D721Med (cell line): ENCODE measurements around the gene RGS10.

Source experiments
- DNase-seq: peaks from one replicate; pipeline ENCODE4 v3.0.0; 2011; ENCODE audit warnings: low spot score; ENCODE audit not compliant: insufficient read length
- FAIRE-seq: peaks from 2 replicates; lab custom pipeline; 2011; peaks lifted over from hg19 to GRCh38; lab: Jason Lieb, UNC
- TF ChIP-seq, protein P1 (sequence below): IDR thresholded peaks from 2 replicates; pipeline ENCODE4 v1.5.1; 2012; ENCODE audit warnings: mild to moderate bottlenecking, control low read depth; ENCODE audit not compliant: insufficient read depth; ENCODE audit errors: missing control alignments

Gene RGS10

DNA sequence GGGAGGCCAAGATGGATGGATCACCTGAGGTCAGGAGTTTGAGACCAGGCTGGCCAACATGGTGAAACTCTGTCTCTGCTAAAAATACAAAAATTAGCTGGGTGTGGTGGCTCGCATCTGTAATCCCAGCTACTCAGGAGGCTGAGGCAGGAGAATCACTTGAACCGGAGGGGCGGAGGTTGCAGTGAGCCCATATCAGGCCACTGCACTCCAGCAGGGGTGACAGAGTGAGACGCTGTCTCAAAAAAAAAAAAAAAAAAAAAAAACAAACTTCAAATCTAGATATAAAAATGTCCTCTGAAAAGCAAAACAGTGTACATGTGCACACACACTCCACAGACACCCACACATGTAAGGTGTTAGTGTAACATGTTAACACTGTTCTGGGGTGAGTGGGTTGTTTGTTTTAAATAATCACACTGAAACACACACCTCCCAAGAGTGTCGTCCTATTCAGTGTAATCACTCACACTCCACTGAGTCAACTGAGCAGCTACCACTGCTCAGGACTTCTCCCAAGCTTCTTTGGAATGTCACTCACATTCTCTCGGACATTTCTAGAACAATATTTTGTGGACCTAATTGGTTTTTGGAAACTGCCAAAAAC, 12.8 kb upstream of the RGS10 start:
- FAIRE-seq (no peak), DNase-seq (no peak)
- TF ChIP-seq, protein P1, sequence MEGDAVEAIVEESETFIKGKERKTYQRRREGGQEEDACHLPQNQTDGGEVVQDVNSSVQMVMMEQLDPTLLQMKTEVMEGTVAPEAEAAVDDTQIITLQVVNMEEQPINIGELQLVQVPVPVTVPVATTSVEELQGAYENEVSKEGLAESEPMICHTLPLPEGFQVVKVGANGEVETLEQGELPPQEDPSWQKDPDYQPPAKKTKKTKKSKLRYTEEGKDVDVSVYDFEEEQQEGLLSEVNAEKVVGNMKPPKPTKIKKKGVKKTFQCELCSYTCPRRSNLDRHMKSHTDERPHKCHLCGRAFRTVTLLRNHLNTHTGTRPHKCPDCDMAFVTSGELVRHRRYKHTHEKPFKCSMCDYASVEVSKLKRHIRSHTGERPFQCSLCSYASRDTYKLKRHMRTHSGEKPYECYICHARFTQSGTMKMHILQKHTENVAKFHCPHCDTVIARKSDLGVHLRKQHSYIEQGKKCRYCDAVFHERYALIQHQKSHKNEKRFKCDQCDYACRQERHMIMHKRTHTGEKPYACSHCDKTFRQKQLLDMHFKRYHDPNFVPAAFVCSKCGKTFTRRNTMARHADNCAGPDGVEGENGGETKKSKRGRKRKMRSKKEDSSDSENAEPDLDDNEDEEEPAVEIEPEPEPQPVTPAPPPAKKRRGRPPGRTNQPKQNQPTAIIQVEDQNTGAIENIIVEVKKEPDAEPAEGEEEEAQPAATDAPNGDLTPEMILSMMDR = no peak

DNA sequence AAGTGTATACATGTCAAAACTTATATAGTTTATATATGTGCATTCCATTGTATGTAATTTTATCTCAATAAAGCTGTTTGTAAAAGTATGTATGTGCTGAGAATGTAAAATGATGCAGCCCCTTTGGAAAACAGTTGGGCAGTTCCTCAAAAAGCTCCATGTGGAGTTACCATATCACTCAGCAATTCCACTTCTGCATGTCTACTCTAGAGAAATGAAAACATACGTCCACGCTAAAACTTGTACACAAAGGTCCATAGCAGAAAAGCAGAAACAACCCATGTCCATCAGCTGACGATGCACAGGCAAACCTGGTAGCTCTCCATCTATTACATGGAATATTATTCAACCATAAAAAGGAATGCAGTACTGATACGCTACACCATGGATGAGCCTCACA, 8.3 kb upstream of the RGS10 start:
- no peak for FAIRE-seq
- no peak for DNase-seq
- TF ChIP-seq, protein P1 = no peak

DNA sequence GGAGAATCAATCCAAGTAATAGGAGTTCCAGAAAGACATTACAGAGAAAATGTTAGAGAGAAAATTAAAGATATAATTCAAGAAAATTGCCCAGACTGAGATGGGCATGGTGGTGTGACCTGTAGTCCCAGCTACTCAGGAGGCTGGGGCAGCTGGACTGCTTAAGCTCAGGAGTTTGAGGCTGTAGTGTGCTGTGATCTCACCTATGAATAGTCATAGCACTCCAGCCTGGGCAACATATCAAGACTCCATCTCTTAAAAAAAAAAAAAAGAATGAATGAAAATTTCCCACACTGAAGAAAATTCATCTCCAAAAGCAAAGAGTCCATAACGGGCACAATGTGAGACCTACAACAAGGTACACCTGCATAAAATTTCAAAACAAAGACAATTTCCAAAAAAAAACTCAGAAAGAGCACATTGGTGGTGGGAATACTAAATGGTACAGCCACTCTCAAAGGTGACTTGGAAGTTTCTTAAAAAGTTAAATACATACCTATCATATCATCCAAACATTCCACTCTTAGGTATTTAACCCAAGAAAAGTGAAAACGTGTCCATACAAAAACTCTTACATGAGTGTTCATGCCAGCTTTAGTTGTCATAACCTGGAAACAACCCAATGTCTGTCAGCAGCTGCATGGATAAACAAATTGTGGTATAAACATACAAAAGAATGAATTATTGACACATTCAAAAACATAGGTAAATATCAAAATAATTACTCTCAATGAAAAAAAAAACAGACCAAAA, 6.9 kb upstream of the RGS10 start:
- TF ChIP-seq, protein P1 = no peak
- no peak for FAIRE-seq
- DNase-seq = no peak

DNA sequence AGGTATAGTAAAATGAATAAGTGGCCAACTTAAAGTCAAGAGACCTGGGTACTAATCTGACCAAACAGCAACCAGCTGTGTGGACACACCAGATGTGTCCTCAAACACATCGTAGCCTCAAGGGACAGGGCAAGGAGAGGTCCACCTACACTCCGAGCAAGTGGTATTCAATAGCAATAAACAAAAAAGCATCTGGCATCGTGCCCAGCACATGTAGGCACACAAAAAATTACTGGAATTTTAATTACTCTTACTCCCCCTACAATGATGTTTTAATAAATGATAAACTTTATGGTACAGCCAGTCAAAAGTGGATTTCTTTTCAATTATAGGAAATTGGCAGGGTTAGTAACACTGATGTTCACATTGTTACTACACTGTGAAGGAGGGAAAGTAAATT, 3.5 kb upstream of the RGS10 start:
- DNase-seq (no peak), FAIRE-seq (no peak)
- TF ChIP-seq, protein P1 = no peak

DNA sequence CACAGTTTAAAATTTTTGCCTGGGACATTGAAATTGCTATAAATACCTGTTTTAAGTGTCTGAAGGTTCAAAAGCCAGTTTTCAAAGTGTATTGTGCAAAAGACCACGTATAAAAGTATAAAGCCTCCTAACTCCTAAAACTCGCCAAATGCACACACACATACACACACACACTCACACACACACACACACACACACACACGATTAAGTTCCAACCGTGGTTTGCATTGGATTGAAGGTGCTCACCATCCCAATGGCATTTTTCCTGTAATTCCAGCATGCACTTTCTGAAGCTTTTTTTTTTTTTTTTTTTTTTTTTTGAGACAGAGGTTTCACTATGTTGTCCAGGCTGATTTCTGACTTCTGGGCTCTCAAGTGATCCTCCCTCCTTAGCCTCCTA, 2.8 kb upstream of the RGS10 start:
- FAIRE-seq (no peak), DNase-seq (no peak)
- TF ChIP-seq, protein P1 = no peak

DNA sequence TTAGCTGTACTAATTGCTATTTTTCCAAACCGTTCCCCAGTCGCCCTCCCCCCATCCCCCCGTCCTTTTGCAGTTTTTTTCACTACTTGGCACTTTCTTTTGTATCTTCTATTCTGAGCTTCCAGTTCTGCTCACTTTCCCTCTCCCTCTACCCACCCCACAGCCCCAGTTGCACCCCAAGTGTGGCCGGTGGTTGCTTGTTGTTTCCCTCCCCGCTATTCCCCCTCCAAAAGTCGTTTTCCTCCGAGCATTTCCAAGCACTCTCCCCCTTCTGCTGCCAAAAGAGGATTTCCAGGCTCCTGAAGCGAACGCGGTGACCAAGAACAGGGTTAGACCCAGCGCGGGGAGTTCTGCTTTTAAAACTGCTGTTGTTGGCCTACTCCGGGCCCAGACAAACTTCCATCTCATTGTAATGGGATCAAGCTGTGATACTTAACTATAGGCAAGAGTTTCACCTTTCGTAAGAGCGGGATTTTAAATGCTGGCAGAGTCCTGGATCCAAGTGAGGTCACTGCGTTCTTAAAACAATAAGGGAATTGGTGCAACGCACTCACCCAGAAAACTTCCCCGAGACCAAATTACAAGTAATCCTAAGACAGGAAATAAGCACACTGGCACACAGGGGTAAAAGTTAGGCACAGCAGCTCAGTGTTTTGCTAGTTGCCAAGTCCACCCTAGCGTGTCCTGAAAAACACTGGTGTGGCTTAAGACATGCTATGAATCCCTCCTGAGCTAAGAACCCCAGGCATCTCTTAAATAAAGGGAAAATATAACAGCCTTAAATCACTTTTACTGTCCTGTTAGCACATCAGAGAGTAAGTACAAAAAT, 1.5 kb upstream of the RGS10 start:
- TF ChIP-seq, protein P1 = no peak
- FAIRE-seq = no peak
- no peak for DNase-seq
